GM18868 (cell line): ENCODE measurements around the gene RNASEH2C.
A peak's percentile ranks its signal among the peaks of the same experiment; 100 is the strongest.
"Not testable (repeated sequence)": the region's sequence is repeated elsewhere in the genome, so short reads cannot be mapped to it uniquely, and the experiment has no call there.

Experiments
- ATAC-seq: cut with Tn5 transposase; IDR thresholded peaks from one replicate; pipeline ENCODE4 v1.9.1; 2021; ENCODE audit warnings: mild to moderate bottlenecking, moderate library complexity; ENCODE audit not compliant: unreplicated experiment

Gene RNASEH2C

DNA sequence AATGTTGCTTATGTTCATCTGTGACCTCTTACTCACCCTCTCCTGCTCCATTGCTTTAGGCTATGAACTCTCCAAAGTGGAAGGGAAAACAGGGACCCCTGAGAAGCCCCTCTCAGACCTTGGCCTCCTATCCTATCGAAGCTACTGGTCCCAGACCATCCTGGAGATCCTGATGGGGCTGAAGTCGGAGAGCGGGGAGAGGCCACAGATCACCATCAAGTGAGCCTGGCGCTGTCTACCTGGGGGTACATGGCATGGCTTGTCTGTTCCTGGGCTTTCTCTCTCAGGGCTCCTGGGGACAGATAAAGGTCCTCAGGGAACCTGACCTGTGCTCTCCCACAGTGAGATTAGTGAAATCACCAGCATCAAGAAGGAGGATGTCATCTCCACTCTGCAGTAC, 2.1 kb downstream of the RNASEH2C start:
- ATAC-seq: no peak

DNA sequence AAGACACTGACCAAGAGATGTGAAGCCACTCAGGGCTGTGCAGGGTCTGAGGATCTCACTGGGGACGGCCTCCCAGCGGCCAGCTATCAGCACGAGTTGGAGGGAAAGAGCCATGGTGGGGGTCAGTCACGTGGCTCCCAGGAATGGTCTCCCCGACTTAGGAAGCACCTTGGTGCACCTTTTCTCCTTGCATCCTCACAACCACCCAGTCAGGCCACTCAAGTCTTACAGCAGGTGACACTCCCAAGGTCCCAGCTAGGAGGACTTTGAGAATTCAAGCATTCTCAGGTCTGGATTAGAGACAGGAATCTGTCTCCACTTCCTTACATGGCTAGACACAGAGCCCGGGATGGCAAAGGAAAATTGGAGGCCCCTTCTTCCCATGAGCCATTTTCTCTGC, 2.7 kb downstream of the RNASEH2C start:
- ATAC-seq: no peak

DNA sequence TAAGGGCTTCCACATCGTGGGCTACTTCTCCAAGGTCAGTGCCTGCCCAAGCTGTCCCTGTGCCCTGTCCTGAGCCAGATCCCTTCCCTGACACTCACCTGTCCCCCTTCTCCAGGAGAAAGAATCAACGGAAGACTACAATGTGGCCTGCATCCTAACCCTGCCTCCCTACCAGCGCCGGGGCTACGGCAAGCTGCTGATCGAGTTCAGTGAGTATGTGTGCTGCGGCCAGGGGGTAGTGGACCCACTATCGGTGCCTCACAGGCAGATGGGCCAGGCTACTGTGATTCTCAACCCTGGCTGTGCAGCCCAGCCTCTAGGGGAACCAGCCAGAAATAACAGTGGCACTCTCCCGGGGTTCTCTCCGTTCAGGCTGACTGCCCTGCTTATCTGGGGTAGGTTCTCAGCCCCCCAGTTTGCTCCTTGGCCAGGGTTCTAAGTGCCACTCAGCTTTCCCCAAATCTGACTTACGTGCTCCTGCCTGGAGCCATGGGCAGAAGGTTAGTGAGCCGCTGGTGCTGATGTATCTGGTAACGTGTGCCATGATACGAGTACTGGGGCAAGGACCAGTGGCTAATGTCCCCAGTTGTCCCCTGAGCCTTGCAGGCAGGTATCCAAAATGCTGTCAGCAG, 3.7 kb downstream of the RNASEH2C start:
- ATAC-seq: no peak

DNA sequence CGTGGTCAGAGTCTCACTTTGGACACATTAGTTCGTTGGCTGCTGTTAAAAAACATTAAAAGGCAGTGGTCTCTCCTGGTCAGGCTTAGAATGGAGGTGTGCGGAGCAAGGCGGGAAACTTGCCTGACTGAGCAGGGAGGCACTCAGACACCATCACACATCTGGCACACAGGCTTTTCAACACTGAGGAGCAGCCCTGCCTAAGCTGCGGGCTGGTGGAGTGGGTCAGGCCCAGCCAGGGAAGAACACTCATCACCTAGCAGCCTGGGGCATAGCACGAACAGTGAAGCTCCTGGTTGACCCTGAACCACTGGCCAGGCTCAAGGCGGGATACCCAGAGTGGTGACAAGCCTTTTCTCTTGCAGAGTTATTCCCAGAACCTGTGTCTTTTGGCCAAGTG, 4.3 kb downstream of the RNASEH2C start:
- ATAC-seq: no peak

DNA sequence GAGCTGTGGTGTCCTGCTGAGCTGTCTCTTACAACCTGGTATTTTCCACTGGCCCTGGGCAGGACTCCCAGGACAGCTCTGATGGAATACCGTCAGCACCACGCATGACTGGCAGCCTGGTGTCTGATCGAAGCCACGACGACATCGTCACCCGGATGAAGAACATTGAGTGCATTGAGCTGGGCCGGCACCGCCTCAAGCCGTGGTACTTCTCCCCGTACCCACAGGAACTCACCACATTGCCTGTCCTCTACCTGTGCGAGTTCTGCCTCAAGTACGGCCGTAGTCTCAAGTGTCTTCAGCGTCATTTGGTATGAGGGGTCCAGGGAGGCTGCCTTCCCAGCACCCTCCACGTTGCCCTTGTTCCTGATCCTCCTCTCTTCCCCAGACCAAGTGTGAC, 6.2 kb downstream of the RNASEH2C start:
- no peak for ATAC-seq

DNA sequence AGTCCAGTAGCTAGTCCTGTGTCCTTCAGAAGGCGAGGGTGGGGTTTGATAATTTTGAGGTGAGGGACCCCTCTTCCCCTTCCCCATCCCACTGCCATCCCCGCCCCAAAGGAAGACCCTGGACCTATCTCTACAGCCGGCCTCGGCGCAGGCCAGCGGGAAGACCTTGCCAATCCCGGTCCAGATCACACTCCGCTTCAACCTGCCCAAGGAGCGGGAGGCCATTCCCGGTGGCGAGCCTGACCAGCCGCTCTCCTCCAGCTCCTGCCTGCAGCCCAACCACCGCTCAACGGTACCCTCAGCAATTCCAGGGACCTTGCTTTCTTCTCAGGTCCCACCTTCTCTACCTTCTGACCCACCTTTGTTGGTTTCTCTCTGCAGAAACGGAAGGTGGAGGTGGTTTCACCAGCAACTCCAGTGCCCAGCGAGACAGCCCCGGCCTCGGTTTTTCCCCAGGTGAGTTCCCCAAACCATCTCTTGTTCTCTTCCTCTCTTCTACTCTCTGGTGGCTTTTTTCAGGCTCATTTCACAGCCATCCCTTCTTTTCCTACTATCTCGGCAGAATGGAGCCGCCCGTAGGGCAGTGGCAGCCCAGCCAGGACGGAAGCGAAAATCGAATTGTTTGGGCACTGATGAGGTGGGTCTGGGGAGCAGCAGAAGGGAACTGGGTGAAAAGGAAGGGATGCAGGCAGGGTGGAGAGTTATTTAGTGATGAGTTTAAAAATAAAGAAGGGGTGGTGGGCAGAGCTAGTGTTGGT, 7.2 kb downstream of the RNASEH2C start:
- ATAC-seq: no peak

DNA sequence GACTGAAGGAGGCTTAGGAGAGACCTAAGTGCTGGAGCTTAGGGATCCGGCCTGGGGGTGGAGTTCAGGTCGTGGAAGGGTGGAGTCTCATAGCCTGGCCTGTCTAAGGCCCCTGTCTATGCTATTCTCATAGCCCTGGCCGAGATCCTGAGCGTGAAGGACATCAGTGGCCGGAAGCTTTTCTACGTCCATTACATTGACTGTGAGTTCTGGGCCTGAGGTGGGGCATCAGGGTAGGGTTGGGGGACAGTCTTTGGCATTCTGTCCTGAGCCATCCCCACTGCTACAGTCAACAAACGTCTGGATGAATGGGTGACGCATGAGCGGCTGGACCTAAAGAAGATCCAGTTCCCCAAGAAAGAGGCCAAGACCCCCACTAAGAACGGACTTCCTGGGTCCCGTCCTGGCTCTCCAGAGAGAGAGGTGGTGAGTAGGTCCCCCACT, 7.9 kb downstream of the RNASEH2C start:
- no peak for ATAC-seq

DNA sequence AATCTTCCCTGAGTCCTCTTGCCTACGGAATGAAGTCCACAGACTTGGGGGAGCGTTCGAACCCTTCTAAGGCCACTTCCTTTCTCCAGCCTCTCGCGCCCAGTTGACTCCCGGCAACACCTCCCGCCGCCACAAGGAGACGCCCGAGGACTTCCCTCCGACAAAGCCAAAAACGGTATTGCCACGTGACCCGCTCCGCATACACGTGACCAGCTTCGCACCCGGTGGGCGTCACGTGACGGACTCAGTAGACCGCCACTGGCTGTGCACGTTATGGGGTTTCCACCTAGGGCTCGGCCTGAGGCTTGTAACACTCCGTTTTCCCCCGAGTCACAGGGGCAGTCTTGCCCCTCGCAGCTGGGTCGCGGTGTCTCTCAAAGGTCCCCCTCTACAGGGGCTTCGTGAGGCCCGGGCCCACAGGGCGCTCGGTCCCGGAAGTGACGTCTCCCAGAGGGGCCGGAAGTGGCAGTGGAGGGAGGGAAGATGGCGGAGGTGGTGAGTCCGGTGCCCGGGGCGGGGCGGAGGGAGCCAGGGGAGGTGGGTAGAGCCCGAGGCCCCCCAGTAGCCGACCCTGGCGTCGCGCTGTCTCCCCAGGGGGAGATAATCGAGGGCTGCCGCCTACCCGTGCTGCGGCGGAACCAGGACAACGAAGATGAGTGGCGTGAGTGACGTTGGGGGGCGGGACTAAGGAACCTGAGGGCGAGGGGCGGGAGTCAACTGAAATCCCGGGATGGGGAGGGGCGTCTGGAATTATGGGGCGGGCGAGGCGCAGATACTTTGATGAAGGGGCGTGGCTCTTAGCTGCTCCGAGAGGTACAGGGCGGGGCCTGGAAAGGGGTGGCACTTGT, 8.6 kb downstream of the RNASEH2C start, which contains the start of gene KAT5:
TSS of gene KAT5 (plus strand) at position 468 of the 848 bp plus-strand sequence. CDS start at position 484, 16 bp downstream.
- peak; percentile 81 for ATAC-seq

DNA sequence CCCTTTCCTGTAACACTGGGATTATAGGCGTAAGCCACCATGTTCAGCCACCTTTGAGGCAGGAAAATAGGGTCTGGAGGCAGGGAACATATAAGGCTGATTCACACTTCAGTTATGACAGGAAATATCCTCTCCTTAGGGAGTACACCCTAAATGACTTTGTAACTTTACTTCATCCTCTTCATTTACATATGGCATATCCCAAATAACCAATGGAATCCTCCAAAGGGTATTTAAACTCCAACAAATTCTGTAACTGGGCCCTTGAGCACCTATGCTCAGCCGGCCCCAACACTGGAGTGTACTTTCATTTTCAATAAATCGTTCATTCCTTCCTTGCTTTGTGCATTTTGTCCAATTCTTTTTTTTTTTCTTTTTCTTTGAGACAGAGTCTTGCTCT, 10.2 kb downstream of the RNASEH2C start:
- no peak for ATAC-seq

DNA sequence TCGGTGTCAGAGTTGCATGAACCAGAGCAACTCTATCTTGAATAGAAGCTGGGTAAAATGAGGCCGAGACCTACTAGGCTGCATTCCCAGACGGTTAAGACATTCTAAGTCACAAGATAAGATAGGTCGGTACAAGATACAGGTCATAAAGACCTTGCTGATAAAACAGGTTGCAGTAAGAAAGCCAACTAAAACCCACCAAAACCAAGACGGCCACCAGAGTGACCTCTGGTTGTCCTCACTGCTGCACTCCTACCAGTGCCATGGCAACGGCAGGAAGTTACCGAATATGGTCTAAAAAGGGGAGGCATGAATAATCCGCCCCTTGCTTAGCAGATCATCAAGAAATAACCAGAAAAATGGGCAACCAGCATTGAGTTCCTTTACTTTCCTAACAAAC, 10.9 kb downstream of the RNASEH2C start:
- ATAC-seq: no peak

DNA sequence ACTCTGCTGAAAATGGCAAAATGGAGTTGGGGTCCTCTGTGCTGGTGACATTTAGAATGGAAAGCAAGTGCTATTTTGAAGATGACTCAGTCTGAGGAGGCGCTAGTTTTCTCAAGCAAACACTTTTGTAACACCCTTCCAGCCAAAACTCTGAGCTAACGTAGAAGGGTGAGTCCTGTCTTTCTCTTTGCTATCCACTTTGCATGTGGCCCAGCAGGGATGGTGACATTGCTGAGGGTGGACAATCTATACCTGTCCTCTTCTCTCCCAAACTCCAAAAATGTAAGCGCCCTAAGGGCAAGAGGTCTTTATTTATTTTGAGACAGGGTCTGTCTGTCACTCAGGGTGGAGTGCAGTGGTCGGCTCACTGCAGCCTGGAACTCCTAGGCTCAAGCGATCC, 12.1 kb downstream of the RNASEH2C start:
- ATAC-seq: no peak

DNA sequence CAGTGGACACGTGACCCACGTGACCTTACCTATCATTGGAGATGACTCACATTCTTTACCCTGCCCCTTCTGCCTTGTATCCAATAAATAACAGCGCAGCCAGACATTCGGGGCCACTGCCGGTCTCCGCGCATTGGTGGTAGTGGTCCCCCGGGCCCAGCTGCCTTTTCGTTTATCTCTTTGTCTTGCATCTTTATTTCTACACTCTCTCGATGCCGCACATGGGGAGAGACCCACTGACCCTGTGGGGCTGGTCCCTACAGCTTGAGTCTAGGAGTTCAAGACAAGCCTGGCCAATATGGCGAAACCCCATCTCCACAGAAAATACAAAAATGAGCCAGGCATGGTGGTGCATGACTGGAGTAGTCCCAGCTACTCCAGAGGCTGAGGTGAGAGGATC, 13.6 kb downstream of the RNASEH2C start:
- ATAC-seq: not testable (repeated sequence)

DNA sequence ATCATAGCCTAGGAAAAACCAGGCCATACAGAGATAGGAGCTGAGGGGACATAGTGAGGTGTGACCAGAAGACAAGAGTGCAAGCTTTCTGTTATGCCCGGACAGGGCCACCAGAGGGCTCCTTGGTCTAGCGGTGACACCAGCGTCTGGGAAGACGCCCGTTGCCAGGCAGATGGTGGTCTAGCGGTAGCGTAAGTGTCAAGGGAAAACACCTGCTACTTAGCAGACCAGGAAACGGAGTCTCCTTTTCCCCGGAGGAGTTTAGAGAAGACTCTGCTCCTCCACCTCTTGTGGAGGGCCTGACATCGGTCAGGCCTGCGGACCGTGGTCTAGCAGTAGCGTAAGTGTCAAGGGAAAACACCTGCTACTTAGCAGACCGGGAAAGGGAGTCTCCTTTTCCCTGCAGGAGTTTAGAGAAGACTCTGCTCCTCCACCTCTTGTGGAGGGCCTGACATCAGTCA, 14.3 kb downstream of the RNASEH2C start:
- ATAC-seq: not testable (repeated sequence)

DNA sequence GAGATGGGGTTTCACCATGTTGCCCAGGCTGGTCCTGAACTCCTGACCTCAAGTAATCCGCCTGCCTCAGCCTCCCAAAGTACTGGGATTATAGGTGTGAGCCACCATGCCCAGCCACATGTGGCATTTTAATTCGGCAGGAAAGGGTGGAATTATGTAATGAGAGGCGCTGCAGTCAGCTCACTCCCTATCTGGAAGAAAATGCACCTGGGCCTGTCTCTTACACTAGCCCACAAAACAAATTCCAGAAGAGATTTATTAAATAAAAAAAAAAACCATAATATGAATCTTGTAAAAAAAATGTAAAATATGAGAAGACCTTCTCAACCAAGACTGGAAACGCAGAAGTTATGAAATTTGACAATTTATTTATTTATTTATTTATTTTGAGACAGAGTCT, 16.8 kb downstream of the RNASEH2C start:
- ATAC-seq: no peak

DNA sequence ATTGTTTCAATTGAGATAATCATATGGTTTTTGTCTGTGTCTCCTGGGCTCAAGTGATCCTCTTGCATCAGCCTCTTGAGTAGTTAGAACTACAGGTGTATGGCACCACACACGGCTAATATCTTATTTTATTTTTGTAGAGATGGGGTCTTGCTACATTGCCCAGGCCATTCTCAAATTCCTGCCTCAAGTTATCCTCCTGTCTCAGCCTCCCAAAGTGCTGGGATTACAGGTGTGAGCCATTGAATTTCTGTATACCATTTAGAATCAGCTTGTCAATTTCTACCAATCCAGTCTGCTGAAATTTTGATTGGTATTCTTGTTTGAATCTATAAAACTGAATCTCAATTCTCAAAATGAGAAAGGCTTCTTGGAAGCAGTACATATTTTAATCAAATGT, 18.9 kb downstream of the RNASEH2C start:
- no peak for ATAC-seq

DNA sequence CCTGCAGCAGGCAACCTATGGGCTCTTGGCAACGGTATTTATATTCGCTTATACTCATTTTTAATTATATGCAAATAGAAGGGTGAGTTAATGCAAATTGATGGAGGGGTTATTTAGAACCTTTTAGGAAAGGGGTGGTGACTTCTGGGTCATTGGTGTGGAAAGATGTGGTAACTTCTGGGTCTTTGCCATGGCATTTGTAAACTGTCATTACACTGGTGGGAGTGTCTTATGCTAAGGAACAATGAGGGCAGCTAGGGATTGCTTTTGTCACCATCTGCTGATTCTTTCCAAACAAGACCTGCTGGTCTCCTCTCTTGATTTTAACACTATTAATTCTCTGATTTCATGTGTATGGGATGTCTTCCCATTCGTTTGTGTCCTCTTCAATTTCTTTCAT, 20.2 kb downstream of the RNASEH2C start:
- ATAC-seq: no peak

DNA sequence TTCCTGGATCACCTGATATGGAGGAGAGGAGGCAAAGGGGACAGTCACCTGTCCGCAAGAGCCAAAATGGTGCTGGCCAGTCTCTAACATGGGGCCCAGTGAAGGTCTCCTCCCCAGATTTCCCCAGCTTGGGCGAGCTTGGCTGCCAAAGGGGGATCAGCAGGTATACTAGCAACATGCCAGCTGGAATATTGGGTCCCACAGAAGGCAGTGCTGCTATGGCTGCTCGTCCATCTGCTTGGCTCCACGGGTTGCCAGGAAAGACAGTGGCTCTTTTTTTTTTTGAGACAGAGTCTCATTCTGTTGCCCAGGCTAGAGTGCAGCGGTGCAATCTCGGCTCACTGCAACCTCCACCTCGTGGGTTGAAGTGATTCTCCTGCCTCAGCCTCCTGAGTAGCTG, 21.3 kb downstream of the RNASEH2C start:
- no peak for ATAC-seq

DNA sequence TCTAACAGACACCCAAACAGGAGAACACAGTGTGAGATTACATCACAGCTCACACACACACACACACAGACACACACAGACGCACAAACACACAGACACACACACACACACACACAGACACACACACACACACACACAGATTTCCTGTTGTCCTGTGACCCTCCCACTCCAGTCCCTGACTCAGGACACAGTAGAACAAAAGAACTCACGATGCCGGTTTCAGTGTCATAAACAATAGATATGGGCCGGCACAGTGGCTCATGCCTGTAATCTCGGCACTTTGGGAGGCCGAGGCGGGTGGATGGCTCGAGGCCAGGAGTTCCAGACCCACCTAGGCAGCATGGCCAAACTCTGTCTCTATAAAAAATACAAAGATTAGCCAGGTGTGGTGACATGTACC, 22.4 kb downstream of the RNASEH2C start:
- ATAC-seq: no peak

DNA sequence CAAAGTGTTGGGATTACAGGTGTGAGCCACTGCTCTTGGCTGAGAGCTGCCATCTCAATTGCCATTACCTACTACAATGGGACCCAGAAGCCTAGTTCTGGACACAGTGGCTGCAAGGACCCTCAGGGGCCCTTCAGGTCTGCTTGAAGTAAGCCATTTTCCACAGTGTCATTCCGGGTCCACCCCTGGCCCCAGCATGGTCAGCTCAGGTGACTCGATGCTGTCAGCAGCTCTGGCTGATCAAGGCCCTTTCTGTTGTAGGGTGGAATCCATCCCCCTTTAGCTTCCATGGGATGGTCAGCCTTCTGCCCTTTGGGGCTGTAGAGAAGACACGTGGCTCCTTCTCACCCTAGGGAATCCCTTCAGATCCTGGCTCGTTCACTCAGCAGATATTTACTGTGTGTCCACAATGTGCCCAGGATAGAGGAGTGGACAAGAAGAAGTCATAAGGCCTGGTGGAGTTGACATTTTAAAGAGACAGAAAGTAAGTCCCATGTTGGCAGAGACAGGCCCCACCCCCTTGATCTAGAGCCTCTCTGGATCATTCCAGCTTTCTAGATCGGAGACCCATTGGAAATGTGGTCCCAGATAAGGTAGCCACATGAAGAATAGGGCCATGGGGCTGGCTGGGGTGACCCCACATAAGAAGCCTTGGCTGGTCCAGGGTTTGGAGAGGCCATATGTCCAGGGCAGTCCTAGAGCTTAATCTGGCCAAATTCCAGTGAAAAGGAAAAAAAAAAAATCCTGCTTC, 23.6 kb downstream of the RNASEH2C start:
- no peak for ATAC-seq

DNA sequence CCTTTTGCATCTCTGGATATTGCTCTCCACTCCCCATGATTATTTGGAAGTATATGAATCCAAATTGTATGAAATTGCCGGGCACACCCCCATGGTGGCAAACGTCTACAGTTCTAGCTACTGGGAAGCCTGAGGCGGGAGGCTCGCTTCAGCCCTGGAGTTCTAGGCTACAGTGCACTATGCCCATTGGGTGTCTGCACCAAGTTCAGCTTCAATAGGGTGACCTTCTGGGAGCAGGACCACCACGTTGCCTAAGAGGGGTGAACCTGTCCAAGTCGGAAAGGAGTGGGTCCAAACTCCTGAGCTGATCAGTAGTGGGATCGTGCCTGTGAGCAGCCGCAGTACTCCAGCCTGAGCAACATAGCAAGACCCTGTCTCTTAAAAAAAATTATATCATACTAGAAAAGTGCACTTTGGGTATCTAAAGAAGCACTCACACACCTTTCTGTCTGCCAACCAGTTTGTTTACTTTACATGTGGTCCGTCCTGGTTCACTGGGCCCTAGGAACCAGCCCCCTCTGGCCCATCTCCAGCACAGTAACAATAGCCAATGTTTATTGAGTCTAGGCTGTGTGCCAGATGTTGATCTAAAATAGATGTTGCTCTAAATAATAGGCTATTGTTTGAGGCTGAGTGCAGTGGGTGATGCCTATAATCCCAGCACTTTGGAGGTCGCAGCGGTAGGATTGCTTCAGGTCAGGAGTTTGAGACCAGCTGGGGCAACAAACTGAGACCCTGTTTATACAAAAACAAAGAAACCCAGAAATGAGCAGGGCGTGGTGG, 24.9 kb downstream of the RNASEH2C start:
- ATAC-seq: no peak
